GM12878 (cell line): ENCODE data around the gene ZDHHC17. TPM values are rescaled to one million over a fixed set of nuclear protein-coding genes. Genes with fewer than 3 reads are reported as not detected.

Experiments used
- KDM1A ChIP-seq: fragments of 200-600 bp; sonication (generic); IDR thresholded peaks from 2 replicates; pipeline ENCODE4 v1.6.1; 2016; ENCODE audit warnings: borderline replicate concordance
- NBN ChIP-seq: fragments of 450-650 bp; IDR thresholded peaks from 2 replicates; pipeline ENCODE4 v1.6.1; 2016
- NFYA ChIP-seq: IDR thresholded peaks from 2 replicates; pipeline ENCODE4 v1.6.1; 2011; ENCODE audit warnings: low read depth, mild to moderate bottlenecking, low read length, improper control_type of control experiment, borderline replicate concordance
- POLR2A ChIP-seq: IDR thresholded peaks from 2 replicates; pipeline ENCODE4 v1.6.1; 2011; ENCODE audit warnings: low read depth, mild to moderate bottlenecking, low read length
- PRDM15 ChIP-seq: fragments of 450-650 bp; formaldehyde crosslinking; IDR thresholded peaks from 2 replicates; pipeline ENCODE4 v1.4.0; 2020; ENCODE audit warnings: mild to moderate bottlenecking, moderate library complexity
- ZNF207 ChIP-seq: fragments of 450-650 bp; IDR thresholded peaks from 2 replicates; pipeline ENCODE4 v1.6.1; 2014; ENCODE audit warnings: antibody characterized with exemption, mild to moderate bottlenecking, borderline replicate concordance
- polyA plus RNA-seq, 11 experiments: library from polyadenylated mRNA; depleted of rRNA in 4 of 11; unstranded in 6 of 11; stranded (reverse) in 5 of 11; fragments of >200 nt; fragmentation: Nextera tagmentation in 4 of 11; fragmentation: Illumina TruSeq in 1 of 11; extraction: Ambion mirVana in 4 of 11; extraction: Trizol in 1 of 11; gene quantifications; 1 replicate in 1 of 11; 2 replicates in 10 of 11; pipeline versions ENCODE4 v1.2.1 to v1.2.3, GENCODE V29; 2011 to 2016; ENCODE audit warnings: inconsistent platforms in 2 of 11, missing spikeins in 2 of 11, low read depth in 1 of 11
- total RNA-seq, 4 experiments: library from RNA; depleted of rRNA in 3 of 4; stranded (reverse); fragments of >200 nt in 3 of 4; fragmentation: Illumina TruSeq in 1 of 4; extraction: Trizol in 1 of 4; gene quantifications; 2 replicates each; pipeline versions ENCODE4 v1.2.1 to v1.2.3, GENCODE V29; 2013 to 2021
- TF ChIP-seq, protein P1 (sequence below): IDR thresholded peaks from 2 replicates; pipeline ENCODE4 v1.6.1; 2012; ENCODE audit warnings: improper control_type of control experiment, low read depth, low read length; ENCODE audit not compliant: insufficient replicate concordance
- TF ChIP-seq, protein P2 (sequence below): fragments of 450-650 bp; IDR thresholded peaks from 2 replicates; pipeline ENCODE4 v1.6.1; 2017; ENCODE audit warnings: mild to moderate bottlenecking, moderate library complexity
- TF ChIP-seq, protein P3 (sequence below): fragments of 150-350 bp; IDR thresholded peaks from 2 replicates; pipeline ENCODE4 v1.6.1; 2014; ENCODE audit warnings: mild to moderate bottlenecking, low read depth, low read length

ZDHHC17 gene
- total and polyA plus RNA-seq, 10 of the 15 experiments (the other 5 are each of a cell fraction or from before 2014, with no cell fraction given) = 4.3 to 50.0 (median 19.3) TPM

DNA sequence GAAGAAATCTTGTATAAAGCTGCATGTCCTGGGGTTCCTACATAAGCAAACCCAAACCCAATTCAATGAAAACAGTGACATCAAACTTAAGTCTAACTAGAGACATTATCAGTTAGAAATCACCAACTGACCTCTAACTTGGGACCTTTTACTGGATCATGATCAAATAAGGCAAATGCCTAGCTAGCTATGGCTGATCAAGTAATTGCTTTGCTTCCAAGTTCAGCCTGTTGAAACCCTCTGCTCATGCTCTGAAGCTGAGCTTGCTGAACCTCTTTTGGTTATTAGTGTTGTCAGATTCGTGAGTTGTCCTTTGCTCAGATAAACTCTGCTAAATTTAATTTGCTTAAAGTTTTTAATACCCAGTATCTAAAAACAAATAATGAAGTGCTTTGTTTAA, 28.9 kb downstream of the ZDHHC17 start (continued):
- TF ChIP-seq, protein P1, sequence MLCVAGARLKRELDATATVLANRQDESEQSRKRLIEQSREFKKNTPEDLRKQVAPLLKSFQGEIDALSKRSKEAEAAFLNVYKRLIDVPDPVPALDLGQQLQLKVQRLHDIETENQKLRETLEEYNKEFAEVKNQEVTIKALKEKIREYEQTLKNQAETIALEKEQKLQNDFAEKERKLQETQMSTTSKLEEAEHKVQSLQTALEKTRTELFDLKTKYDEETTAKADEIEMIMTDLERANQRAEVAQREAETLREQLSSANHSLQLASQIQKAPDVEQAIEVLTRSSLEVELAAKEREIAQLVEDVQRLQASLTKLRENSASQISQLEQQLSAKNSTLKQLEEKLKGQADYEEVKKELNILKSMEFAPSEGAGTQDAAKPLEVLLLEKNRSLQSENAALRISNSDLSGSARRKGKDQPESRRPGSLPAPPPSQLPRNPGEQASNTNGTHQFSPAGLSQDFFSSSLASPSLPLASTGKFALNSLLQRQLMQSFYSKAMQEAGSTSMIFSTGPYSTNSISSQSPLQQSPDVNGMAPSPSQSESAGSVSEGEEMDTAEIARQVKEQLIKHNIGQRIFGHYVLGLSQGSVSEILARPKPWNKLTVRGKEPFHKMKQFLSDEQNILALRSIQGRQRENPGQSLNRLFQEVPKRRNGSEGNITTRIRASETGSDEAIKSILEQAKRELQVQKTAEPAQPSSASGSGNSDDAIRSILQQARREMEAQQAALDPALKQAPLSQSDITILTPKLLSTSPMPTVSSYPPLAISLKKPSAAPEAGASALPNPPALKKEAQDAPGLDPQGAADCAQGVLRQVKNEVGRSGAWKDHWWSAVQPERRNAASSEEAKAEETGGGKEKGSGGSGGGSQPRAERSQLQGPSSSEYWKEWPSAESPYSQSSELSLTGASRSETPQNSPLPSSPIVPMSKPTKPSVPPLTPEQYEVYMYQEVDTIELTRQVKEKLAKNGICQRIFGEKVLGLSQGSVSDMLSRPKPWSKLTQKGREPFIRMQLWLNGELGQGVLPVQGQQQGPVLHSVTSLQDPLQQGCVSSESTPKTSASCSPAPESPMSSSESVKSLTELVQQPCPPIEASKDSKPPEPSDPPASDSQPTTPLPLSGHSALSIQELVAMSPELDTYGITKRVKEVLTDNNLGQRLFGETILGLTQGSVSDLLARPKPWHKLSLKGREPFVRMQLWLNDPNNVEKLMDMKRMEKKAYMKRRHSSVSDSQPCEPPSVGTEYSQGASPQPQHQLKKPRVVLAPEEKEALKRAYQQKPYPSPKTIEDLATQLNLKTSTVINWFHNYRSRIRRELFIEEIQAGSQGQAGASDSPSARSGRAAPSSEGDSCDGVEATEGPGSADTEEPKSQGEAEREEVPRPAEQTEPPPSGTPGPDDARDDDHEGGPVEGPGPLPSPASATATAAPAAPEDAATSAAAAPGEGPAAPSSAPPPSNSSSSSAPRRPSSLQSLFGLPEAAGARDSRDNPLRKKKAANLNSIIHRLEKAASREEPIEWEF = no peak
- TF ChIP-seq NFYA = no peak
- no peak for TF ChIP-seq KDM1A
- no peak for TF ChIP-seq PRDM15 (CRISPR knock-in tag)
- no peak for TF ChIP-seq POLR2A
- no peak for TF ChIP-seq ZNF207
- no peak for TF ChIP-seq NBN
- TF ChIP-seq, protein P2, sequence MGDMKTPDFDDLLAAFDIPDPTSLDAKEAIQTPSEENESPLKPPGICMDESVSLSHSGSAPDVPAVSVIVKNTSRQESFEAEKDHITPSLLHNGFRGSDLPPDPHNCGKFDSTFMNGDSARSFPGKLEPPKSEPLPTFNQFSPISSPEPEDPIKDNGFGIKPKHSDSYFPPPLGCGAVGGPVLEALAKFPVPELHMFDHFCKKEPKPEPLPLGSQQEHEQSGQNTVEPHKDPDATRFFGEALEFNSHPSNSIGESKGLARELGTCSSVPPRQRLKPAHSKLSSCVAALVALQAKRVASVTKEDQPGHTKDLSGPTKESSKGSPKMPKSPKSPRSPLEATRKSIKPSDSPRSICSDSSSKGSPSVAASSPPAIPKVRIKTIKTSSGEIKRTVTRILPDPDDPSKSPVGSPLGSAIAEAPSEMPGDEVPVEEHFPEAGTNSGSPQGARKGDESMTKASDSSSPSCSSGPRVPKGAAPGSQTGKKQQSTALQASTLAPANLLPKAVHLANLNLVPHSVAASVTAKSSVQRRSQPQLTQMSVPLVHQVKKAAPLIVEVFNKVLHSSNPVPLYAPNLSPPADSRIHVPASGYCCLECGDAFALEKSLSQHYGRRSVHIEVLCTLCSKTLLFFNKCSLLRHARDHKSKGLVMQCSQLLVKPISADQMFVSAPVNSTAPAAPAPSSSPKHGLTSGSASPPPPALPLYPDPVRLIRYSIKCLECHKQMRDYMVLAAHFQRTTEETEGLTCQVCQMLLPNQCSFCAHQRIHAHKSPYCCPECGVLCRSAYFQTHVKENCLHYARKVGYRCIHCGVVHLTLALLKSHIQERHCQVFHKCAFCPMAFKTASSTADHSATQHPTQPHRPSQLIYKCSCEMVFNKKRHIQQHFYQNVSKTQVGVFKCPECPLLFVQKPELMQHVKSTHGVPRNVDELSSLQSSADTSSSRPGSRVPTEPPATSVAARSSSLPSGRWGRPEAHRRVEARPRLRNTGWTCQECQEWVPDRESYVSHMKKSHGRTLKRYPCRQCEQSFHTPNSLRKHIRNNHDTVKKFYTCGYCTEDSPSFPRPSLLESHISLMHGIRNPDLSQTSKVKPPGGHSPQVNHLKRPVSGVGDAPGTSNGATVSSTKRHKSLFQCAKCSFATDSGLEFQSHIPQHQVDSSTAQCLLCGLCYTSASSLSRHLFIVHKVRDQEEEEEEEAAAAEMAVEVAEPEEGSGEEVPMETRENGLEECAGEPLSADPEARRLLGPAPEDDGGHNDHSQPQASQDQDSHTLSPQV = no peak
- TF ChIP-seq, protein P3, sequence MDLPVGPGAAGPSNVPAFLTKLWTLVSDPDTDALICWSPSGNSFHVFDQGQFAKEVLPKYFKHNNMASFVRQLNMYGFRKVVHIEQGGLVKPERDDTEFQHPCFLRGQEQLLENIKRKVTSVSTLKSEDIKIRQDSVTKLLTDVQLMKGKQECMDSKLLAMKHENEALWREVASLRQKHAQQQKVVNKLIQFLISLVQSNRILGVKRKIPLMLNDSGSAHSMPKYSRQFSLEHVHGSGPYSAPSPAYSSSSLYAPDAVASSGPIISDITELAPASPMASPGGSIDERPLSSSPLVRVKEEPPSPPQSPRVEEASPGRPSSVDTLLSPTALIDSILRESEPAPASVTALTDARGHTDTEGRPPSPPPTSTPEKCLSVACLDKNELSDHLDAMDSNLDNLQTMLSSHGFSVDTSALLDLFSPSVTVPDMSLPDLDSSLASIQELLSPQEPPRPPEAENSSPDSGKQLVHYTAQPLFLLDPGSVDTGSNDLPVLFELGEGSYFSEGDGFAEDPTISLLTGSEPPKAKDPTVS = no peak
